Gastroesophageal sphincter (tissue), 3 donors: ENCODE results near the gene EMILIN1.

Experiments
- CTCF ChIP-seq, 4 experiments: fragments of 200-600 bp in 2 of 4; fragments of 450-650 bp in 2 of 4; sonication (generic) in 1 of 4; IDR thresholded peaks; one replicate each; pipeline ENCODE4 v1.5.1; 2017 to 2019; ENCODE audit warnings: antibody characterized with exemption in 4 of 4, mild to moderate bottlenecking in 2 of 4, moderate library complexity in 2 of 4
- EP300 ChIP-seq: sonication (generic); formaldehyde crosslinking; IDR thresholded peaks from one replicate; pipeline ENCODE4 v1.6.1; 2017; ENCODE audit warnings: antibody characterized with exemption, mild to moderate bottlenecking
- POLR2A ChIP-seq, 2 donors: fragments of 450-650 bp; IDR thresholded peaks; one replicate each; pipeline ENCODE4 v1.6.1; 2017; ENCODE audit warnings: antibody characterized with exemption in 2 of 2, mild to moderate bottlenecking in 2 of 2, moderate library complexity in 1 of 2
- POLR2AphosphoS5 ChIP-seq: sonication (generic); formaldehyde crosslinking; IDR thresholded peaks from one replicate; pipeline ENCODE4 v1.6.1; 2017; ENCODE audit warnings: antibody characterized with exemption

- peak in 1 of 2 donors; percentile 30 for TF ChIP-seq POLR2A (IDR thresholded peaks at IDR 0.05)
- peak in 1 of 4 experiments; percentile 27 for TF ChIP-seq CTCF (IDR thresholded peaks at IDR 0.05)
- TF ChIP-seq POLR2AphosphoS5 = no peak
- TF ChIP-seq EP300 = no peak
Measured at GRCh38 chr2:27123302-27124150, 45.1 kb downstream of the EMILIN1 start, which contains the start of gene ABHD1.
